ENCODE results near the gene LCN1.

The LCN1 gene

GRCh38 chr9:135550344-135550918, 29.2 kb downstream of the LCN1 start:
- H3K36me3 ChIP-seq: no peaks in the 10 kb centered on the region
- H3K4me1 ChIP-seq (ENCODE audit: control insufficient read depth in 1 of 2, insufficient read depth in 1 of 2, low read depth in 1 of 2, low read length in 1 of 2): no peaks in the 10 kb centered on the region
- no peak overlapping the region for H3K4me3 ChIP-seq (ENCODE audit: low read depth in 1 of 2, low read length in 1 of 2)
- no peak overlapping the region for H3K27ac ChIP-seq
- TF ChIP-seq, protein P1, sequence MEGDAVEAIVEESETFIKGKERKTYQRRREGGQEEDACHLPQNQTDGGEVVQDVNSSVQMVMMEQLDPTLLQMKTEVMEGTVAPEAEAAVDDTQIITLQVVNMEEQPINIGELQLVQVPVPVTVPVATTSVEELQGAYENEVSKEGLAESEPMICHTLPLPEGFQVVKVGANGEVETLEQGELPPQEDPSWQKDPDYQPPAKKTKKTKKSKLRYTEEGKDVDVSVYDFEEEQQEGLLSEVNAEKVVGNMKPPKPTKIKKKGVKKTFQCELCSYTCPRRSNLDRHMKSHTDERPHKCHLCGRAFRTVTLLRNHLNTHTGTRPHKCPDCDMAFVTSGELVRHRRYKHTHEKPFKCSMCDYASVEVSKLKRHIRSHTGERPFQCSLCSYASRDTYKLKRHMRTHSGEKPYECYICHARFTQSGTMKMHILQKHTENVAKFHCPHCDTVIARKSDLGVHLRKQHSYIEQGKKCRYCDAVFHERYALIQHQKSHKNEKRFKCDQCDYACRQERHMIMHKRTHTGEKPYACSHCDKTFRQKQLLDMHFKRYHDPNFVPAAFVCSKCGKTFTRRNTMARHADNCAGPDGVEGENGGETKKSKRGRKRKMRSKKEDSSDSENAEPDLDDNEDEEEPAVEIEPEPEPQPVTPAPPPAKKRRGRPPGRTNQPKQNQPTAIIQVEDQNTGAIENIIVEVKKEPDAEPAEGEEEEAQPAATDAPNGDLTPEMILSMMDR (IDR thresholded peaks at IDR 0.05): no peak
- H3K9me3 ChIP-seq: no peaks in the 10 kb centered on the region
- H3K27me3 ChIP-seq: no peaks in the 10 kb centered on the region

GRCh38 chr9:135551031-135551430, 29.8 kb downstream of the LCN1 start:
- no peaks in the 10 kb centered on the region for H3K9me3 ChIP-seq
- H3K4me1 ChIP-seq (ENCODE audit: control insufficient read depth in 1 of 2, insufficient read depth in 1 of 2, low read depth in 1 of 2, low read length in 1 of 2): no peaks in the 10 kb centered on the region
- TF ChIP-seq, protein P1 (IDR thresholded peaks at IDR 0.05): no peak
- H3K4me3 ChIP-seq (ENCODE audit: low read depth in 1 of 2, low read length in 1 of 2): no peak overlapping the region
- H3K27ac ChIP-seq: no peak overlapping the region
- no peaks in the 10 kb centered on the region for H3K36me3 ChIP-seq
- no peaks in the 10 kb centered on the region for H3K27me3 ChIP-seq

DNA sequence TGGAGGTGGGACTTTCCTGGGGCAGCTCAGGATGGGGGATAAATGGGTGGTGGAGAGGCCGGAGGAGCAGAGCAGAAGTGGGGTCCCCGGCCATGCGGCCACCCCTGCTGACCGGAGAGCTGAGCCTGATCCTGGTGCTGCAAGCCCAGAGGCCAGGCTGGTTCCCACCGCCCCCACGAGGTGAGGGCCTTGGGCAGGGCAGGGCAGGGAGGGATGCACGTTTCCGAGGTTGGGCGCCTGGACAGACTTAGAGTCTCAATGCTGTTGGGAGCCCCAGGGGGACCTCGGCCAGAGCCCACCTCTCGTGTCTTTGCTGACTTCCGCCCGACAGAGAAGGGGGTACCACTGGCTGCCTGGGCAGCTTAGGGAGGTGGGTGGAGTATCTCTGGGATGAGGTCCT, 30.2 kb downstream of the LCN1 start:
- no peaks in the 10 kb centered on the region for H3K36me3 ChIP-seq
- H3K4me3 ChIP-seq (ENCODE audit: low read depth in 1 of 2, low read length in 1 of 2): no peak overlapping the region
- TF ChIP-seq, protein P1 (IDR thresholded peaks at IDR 0.05): no peak
- no peaks in the 10 kb centered on the region for H3K27me3 ChIP-seq
- H3K9me3 ChIP-seq: no peaks in the 10 kb centered on the region
- no peaks in the 10 kb centered on the region for H3K4me1 ChIP-seq (ENCODE audit: control insufficient read depth in 1 of 2, insufficient read depth in 1 of 2, low read depth in 1 of 2, low read length in 1 of 2)
- H3K27ac ChIP-seq: no peak overlapping the region

GRCh38 chr9:135552021-135552697, 30.9 kb downstream of the LCN1 start:
- Histone ChIP-seq H3K9me3 (no peaks in the 10 kb centered on the region), H3K27ac (no peak overlapping the region)
- TF ChIP-seq, protein P1 (IDR thresholded peaks at IDR 0.05): no peak

DNA sequence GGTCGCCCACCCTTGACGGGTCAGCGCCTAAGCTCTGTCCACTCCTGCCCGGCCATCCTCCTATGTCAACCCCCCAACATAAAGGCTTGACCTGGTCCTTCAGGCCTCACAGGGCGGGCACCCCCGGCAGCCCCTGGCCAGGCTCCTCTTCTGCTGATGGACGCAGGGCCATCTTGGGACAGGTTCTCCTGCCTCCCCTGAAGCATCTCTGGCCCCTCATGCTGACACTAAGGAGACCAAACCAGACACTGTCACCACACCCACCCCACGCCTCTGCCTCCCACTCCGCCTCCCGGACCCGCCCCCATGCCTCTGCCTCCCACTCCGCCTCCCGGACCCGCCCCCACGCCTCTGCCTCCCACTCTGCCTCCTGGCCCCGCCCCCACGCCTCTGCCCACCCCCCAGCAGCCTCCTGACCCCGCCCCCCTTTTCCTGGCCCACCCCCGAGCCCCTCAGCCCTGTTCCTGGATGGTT, 31.5 kb downstream of the LCN1 start:
- TF ChIP-seq, protein P1 (IDR thresholded peaks at IDR 0.05): no peak
- H3K9me3 ChIP-seq: no peaks in the 10 kb centered on the region
- no peaks in the 10 kb centered on the region for H3K4me1 ChIP-seq (ENCODE audit: control insufficient read depth in 1 of 2, insufficient read depth in 1 of 2, low read depth in 1 of 2, low read length in 1 of 2)
- no peaks in the 10 kb centered on the region for H3K27me3 ChIP-seq
- no peak overlapping the region for H3K4me3 ChIP-seq (ENCODE audit: low read depth in 1 of 2, low read length in 1 of 2)
- no peaks in the 10 kb centered on the region for H3K36me3 ChIP-seq
- H3K27ac ChIP-seq: no peak overlapping the region

More at GRCh38 chr9:135552021-135552697, 30.9 kb downstream of the LCN1 start:
- no peaks in the 10 kb centered on the region for H3K4me1 ChIP-seq (ENCODE audit: control insufficient read depth in 1 of 2, insufficient read depth in 1 of 2, low read depth in 1 of 2, low read length in 1 of 2)
- no peak overlapping the region for H3K4me3 ChIP-seq (ENCODE audit: low read depth in 1 of 2, low read length in 1 of 2)
- H3K27me3 ChIP-seq: no peaks in the 10 kb centered on the region
- H3K36me3 ChIP-seq: no peaks in the 10 kb centered on the region

Measured in neutrophil (primary cell).